Esophagus muscularis mucosa (tissue), 3 donors: ENCODE measurements around the gene PCDHGA1.

Source experiments
- CTCF ChIP-seq, 3 experiments: fragments of 200-600 bp in 2 of 3; fragments of 450-650 bp in 1 of 3; sonication (generic) in 2 of 3; IDR thresholded peaks; one replicate each; pipeline ENCODE4 v1.5.1; 2017 to 2019; ENCODE audit warnings: antibody characterized with exemption in 3 of 3, mild to moderate bottlenecking in 2 of 3, moderate library complexity in 1 of 3
- POLR2A ChIP-seq: fragments of 450-650 bp; IDR thresholded peaks from one replicate; pipeline ENCODE4 v1.6.1; 2017; ENCODE audit warnings: antibody characterized with exemption, moderate library complexity, mild to moderate bottlenecking, low read depth
- POLR2AphosphoS5 ChIP-seq, 2 donors: sonication (generic); formaldehyde crosslinking; IDR thresholded peaks; one replicate each; pipeline ENCODE4 v1.6.1; 2017; ENCODE audit warnings: antibody characterized with exemption in 2 of 2

- TF ChIP-seq POLR2A (no peak), POLR2AphosphoS5 (IDR thresholded peaks at IDR 0.05) (no peak), CTCF (IDR thresholded peaks at IDR 0.05) (no peak)
These were observed 91.2 kb downstream of the PCDHGA1 start for GRCh38 chr5:141421489-141421855.
